ENCODE measurements around the gene PRKAR1B.

DNA sequence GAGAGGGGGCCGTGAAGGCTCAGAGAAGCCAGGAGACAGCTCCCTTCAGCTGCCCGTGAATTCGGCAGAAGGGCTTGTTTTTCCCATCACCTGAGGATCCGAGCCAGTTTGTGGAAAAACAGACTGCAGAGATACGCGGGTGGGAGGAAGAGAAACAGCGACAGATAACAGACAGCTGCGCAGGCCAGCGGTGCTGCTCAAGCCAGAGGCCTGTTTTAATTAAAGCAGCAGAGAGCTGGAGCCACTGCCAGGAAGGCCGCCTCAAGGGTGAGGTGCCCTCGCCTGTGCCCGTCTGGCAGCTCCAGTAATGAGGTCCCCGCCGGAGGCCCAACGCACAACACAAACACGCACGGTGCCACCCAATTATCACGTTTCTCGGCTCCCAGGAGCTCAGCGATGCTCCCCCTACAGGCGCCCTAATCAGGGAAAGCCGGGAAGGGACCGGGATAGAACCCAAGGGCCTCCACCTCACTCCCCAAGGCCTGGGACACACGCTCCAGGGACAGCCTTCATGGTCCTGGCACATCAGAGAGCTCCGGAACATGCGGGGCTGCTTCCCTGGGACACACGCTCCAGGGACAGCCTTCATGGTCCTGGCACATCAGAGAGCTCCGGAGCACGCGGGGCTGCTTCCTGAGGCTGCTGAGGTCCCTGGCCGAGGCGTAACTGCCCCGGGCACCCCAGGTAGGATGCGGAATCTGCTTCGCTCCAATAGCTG is 61.2 kb downstream of the PRKAR1B start:
- TF ChIP-seq, protein P1, sequence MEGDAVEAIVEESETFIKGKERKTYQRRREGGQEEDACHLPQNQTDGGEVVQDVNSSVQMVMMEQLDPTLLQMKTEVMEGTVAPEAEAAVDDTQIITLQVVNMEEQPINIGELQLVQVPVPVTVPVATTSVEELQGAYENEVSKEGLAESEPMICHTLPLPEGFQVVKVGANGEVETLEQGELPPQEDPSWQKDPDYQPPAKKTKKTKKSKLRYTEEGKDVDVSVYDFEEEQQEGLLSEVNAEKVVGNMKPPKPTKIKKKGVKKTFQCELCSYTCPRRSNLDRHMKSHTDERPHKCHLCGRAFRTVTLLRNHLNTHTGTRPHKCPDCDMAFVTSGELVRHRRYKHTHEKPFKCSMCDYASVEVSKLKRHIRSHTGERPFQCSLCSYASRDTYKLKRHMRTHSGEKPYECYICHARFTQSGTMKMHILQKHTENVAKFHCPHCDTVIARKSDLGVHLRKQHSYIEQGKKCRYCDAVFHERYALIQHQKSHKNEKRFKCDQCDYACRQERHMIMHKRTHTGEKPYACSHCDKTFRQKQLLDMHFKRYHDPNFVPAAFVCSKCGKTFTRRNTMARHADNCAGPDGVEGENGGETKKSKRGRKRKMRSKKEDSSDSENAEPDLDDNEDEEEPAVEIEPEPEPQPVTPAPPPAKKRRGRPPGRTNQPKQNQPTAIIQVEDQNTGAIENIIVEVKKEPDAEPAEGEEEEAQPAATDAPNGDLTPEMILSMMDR (IDR thresholded peaks at IDR 0.05): no peak
- no peak for TF ChIP-seq POLR2A (IDR thresholded peaks at IDR 0.05)
